NCI-H1092 treated with DMSO at 0.1 percent for 48 hours (cell line): ENCODE data around the gene ZKSCAN1.
"Not testable (repeated sequence)": the region's sequence is repeated elsewhere in the genome, so short reads cannot be mapped to it uniquely, and the experiment has no call there.

Experiments used
- DNase-seq: peaks from one replicate; lab custom pipeline; 2025; lab: John Stamatoyannopoulos, UW

The ZKSCAN1 gene

DNA sequence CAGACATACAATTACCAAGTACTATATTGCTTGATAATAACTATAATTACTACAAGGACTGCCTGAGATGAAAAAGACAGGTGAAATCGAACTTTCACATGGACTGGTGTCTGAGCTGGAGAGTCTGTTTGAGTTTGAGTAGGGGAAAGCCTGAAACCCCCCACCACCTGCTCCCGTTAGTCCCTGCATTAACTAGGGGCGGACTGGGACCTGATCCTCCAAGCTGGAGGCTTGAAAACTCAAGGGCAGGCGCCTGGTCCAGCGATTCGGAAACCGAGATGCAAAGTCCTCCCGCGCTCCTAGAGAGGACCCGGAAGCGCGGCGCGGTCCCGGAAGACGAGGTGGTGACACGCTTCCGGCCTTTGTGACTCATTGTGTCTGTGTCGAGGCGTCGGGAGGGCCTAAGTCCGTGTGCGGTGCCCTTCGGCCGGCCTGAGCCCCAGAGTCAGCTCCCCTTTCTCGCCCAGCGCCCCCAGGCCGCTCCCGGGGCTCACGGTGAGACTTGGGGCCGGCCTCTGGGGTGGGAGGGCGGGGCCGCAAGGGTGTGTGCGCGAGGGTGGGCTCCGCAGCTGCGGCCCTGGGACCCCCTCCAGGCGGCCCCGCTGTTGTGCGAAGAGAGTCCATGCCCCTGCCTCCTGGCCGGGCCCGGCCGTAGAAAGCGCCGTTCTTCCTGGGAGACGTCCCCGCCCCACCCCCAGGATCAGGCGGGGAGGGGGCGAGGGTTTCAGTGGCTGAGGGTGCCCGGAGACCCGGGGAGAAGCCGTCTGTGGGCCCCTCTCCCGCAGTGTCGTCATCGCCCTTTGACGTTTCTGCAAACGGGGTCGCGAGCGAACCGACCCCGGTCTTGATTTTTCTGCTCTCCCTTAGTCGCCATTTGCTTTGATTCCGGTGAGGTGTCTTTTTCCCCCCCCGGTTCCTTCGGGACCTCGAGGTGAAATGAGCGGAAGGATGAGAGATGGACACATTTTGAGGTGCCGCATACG is at the start of gene ZKSCAN1:
TSS of gene ZKSCAN1 (plus strand) at position 365 of the 983 bp plus-strand sequence. CDS start 7,911 bp downstream, outside the sequence.
- peak; percentile 93 for DNase-seq

DNA sequence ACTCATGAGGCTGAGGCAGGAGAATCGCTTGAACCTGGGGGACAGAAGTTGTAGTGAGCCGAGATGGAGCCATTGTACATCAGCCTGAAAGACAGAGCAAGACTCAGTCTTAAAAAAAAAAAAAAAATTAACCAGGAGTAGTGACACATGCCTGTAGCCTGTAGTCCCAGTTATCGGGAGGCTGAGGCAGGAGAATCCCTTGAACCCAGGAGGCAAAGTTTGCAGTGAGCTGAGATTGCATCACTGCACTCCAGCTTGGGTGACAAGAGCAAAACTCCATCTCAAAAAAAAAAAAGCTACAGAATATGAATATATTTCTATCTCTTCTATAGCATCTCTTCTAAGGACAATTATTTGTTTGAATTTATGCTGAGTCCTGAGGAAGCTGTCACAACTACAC is 46.1 kb upstream of the ZKSCAN1 start:
- no peak for DNase-seq

DNA sequence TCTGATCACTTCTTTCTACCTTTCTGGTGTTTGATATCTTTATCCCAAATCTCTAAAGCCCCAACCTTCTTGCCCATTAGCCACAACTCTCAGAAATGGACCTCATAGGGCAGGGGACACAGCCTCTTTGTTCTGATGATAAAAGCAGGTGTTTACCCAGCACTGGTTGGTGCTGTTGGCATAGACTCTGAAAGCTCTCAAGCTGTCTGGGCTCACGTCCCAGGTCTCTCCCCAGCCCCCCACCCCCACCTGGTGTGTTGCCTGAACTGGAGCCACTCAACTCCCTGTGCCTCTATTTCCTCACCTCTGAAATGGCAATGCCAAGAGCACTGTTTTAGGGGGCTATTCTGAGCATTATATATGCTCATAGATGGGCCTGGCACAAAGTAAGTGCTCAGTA is 45.6 kb upstream of the ZKSCAN1 start:
- DNase-seq, result peak; percentile 95

DNA sequence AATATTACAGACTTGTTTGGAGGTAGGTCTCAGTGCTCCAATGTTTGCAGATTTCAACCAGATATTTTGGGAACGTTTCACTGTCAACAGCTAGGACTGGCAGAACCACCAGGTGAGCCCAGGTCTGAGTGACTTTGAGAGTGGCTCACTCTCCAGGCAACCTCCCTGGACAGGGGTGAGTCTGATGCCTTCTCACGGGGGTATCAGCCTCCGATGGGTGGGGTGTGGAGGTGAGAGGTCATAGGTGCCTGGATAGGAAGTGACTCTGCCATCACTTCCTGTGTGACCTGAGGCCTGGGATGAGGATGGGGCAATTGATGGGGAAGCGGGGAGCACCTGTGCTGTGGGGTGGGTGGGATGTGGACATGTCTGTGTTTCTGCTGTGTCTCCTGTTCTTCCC is 44.2 kb upstream of the ZKSCAN1 start:
- no peak for DNase-seq

DNA sequence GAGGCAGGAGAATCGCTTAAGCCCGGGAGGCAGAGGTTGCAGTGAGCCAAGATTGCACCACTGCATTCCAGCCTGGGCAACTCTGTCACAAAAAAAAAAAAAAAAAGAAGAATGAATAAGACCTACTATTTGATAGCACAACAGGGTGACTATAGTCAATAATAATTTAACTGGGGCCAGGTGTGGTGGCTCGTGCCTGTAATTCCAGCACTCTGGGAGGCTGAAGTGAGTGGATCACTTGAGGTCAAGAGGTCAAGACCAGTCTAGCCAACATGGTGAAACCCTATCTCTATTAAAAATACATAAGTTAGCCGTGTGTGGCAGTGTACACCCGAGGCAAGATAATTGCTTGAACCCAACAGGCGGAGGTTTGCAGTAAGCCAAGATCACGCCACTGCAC is 41.6 kb upstream of the ZKSCAN1 start:
- DNase-seq, result not testable (repeated sequence)

DNA sequence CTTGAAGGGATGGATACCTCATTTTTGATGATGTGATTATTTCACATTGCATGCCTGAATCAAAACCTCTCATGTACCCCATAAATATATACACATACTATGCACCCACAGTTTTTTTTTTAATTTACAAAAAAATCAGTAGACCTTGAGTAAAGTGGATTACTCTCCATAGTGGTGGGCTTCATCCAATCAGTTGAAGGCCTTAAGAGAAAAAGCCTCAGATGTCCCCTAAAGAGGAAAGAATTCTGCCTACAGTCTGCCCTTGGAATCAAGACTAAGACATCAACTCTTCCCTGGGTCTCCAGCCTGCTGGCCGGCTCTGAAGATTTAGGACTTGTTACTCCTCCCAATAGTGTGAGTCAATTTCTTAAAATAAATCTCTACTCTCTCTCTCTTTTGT is 40.7 kb upstream of the ZKSCAN1 start:
- DNase-seq, result no peak

DNA sequence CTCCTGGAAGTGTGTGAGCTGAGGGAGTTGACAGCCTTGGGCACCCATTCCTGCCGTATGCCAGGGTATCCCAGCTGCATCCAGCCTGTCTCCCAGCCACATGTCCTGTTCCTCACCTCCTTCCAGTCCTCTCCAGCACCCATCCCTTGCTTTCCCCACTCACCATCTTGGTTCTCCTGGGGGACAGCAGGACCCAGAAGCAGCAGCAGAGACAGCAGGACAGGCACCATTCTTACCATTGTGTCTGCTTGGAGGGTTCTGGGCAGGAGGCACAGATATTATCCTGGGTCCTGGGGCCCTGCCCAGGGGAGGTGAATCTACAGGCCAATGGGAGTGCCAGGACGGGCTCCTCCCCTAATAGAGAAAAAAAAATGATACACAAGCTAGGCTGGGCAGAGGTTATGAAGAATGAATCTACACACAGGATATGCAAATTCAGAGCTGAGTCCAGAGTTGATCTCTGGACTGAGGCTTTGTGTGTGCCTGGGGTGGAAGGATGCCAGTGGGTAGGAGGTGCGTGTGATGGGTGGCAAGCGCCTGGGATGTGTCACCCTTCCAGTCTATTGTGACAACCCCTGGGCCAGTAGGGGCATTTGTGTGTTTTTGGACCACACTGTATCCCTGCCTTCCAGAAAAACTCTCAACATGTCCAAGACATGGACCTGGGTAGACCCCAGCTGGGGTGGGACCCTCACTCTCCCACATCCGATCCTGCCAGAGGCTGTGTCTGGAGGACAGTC is 39.4 kb upstream of the ZKSCAN1 start, which contains the start of gene AZGP1:
TSS of gene AZGP1 (minus strand) at position 250 of the 740 bp plus-strand sequence. CDS start at position 239, 11 bp downstream.
- DNase-seq, result no peak

DNA sequence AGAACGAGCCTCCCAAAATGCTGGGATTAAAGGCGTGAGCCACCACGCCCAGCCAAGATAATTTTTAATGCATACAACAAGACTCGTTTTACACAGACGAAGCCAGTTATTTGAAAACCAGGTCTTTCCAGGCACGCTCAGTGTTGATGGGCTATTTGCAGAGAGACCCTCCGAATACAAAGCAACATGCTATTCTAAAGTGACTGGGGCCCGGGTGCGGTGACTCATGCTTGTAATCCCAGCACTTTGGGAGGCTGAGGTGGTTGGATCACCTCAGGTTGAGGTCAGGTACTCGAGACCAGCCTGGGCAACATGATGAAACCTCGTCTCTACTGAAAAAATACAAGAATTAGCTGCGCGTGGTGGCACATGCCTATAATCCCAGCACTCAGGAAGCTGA is 38.8 kb upstream of the ZKSCAN1 start:
- DNase-seq, result no peak

DNA sequence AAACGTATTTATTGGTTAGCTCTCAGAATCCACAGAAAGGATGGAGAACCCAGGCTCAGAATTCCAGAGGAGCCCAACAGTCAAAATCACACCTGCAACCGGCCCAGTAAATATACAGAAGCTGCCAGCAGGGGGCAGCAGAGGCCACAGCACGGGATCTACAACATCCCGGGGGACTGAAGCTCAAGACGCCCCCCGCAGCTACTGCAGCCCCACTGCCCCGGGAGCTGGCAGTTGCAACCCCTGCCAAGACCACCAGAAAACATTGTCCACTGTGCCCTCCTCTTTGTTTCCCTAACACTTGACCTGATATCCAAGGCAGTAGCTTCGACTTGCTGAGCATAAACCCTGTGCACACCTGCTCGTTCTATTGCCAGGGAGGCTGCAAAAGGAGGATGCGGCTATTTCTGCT is 35.6 kb upstream of the ZKSCAN1 start:
- DNase-seq, result peak; percentile 61

DNA sequence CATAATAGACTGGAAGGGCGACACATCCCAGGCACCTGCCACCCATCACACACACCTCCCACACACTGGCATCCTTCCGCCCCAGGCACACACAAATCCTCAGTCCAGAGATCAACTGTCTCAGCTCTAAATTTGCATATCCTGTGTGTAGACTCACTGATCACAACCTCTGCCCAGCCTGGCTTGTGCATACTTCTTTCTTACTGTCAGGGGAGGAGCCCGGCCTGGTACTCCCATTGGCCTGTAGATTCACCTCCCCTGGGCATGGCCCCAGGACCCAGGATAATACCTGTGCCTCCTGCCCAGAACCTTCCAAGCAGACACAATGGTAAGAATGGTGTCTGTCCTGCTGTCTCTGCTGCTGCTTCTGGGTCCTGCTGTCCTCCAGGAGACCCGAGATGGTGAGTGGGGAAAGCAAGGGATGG is 34.9 kb upstream of the ZKSCAN1 start:
- DNase-seq, result not testable (repeated sequence)

DNA sequence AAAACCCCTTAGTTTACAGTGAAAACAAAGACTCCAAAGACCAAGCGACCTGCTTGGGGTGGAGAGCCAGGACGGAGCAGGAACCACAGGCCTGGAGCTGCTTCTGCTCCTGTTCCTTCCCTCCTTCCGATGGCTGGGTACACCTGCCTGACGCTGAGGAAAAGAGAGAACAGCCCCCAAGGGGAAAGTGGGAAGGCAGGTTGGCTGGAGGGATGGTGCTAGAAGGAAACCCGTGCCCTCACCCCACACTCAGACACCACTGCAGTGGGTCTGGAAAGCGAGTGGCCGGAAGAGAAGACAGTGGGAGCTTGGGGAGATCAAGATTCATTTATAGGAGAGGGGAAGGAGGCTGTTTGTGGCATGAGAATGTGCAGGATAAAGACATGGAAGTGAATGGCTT is 34.3 kb upstream of the ZKSCAN1 start:
- DNase-seq, result not testable (repeated sequence)

DNA sequence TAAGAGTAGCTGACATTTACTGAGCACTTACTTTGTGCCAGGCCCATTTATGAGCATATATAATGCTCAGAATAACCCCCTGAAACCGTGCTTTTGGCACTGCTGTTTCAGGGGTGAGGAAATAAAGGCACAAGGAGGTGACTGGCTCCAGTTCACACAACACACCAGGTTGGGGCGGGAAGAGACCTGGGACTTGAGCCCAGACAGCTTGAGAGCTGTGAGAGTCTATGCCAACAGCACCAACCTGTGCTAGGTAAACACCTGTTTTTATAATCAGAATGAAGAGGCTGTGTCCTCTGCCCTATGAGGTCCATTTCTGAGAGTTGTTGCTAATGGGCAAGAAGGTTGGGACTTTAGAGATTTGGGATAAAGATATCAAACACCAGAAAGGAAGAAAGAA is 30.8 kb upstream of the ZKSCAN1 start:
- no peak for DNase-seq

DNA sequence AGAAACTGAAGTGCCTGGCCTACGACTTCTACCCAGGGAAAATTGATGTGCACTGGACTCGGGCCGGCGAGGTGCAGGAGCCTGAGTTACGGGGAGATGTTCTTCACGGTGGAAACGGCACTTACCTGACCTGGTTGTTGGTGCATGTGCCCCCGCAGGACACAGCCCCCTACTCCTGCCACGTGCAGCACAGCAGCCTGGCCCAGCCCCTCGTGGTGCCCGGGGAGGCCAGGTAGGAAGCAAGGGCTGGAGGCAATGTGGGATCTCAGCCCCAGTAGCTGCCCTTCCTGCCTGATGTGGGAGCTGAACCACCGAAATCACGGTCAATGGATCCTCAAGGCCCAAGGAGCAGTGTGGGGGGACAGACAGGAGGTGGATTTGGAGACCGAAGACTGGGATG is 28.1 kb upstream of the ZKSCAN1 start:
- DNase-seq, result not testable (repeated sequence)

DNA sequence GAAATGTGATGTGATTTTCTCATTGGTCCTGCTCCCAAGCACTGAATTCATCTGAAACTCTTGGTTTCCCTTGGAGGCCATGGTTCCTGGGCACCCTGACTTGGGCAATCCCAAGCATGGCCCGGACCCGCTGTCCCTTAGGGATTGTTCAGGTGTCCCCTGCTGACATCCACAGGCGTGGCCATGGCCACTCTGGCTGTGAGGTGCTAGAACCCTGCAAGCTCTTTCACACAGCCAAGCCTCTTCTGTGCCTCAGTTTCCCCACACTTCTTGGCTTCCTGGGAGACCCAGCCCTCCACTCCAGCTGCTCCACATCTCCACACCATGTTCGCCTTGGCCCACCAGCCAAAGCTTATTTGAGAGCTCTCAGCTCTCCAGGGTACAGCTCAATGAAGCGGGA is 27.6 kb upstream of the ZKSCAN1 start:
- DNase-seq, result no peak

DNA sequence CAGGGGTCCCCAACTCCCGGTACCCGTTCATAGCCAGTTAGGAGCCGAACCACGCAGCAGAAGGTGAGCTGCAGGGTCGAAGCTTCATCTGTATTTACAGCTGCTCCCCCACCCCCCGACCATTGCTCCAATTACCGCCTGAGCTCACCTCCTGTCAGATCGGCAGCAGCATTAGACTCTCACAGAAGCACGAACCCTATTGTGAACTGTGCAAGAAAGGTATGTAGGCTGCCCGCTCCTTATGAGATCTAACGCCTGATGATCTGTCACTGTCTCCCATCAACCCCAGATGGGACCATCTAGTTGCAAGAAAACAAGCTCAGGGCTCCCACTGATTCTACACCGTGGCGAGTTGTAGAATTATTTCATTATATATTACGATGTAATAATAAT is 24.9 kb upstream of the ZKSCAN1 start:
- DNase-seq, result peak; percentile 76

DNA sequence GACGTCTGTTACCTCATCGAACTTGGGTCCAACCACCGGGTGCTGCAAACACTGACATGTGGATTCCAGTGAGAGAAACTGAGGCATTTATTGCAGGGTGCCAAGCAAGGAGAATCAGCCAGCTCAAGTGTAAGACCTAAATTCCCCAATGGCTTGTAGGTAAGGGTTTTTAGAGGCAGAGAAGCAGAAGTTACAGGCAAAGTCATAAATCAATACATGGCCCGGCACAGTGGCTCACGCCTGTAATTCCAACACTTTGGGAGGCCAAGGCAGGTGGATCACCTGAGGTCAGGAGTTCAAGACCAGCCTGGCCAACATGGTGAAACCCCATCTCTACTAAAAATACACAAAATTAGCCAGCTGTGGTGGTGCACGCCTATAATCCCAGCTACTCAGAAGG is 23.9 kb upstream of the ZKSCAN1 start:
- DNase-seq, result not testable (repeated sequence)

DNA sequence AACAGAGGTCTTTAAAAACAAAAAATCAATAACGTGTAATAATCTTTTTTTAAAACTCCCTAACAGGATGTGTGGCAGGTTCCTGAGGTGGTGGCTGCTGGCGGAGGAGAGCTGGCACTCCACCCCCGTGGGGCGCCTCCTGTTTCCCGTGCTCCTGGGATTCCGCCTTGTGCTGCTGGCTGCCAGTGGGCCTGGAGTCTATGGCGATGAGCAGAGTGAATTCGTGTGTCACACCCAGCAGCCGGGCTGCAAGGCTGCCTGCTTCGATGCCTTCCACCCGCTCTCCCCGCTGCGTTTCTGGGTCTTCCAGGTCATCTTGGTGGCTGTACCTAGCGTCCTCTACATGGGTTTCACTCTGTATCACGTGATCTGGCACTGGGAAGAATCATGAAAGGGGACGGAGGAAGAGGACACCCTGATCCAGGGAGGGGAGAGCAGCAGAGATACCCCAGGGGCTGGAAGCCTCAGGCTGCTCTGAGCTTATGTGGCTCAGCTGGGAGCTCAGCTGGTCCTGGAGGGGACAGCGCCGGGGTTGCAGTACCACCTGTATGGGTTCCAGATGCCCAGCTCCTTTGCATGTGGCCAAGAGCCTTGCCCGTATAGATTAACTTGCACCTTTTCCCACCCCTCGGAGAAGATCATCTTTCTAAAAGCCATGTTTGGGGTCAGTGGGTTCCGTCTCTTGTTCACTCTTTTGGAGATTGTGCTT is 22.9 kb upstream of the ZKSCAN1 start:
- DNase-seq, result no peak

DNA sequence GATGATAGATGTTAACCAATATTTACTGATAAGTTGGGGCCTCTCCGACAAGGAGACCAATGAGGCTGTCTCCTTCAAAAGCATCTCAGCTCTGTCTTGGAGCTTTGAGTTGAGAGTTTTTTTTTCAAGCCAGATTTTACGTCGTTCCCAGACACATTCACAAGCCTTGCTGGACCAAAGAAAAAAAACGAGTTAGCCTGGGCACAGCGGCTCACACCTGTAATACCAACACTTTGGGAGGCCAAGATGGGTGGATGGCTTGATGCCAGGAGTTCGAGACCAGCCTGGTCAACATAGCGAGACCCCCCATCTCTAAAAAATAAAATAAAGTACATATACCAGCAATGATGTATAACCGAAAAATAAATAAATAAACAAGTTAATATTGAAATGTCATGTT is 20.6 kb upstream of the ZKSCAN1 start:
- DNase-seq, result no peak

DNA sequence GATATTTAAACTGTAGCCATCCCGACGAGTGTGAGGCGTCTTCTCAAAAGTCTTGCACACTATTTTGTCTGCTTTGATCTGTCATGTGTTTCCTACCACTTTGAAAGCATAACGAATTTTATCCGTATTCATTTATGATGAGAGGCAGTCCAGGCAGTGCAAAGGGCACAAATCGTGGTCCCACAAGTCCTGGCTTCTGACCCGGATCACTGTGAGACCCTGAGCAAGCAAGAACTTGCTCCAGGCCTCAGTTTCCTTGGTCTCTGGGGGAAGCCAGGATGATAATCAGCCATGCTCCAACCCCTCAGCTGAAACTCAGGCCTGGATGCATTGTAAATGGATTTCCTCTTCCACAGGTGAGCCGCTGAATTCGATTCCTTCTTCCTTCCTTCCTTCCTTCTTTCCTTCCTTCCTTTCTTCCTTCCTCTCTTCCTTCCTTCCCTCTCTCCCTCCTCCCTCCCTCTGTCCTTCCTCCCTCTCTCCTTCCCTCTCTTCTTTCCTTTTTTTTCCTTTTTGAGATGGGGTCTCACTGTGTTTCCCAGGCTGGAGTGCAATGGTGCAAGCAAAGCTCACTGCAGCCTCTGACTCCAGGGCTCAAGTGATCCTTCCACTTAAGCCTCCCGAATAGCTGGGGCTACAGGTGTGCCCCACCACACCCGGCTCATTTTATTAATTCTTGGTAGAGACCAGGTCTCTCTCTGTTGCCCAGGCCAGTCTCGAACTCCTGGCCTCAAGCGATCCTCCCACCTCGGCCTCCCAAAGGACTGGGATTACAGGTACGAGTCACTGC is 18.4 kb upstream of the ZKSCAN1 start:
- DNase-seq, result no peak

DNA sequence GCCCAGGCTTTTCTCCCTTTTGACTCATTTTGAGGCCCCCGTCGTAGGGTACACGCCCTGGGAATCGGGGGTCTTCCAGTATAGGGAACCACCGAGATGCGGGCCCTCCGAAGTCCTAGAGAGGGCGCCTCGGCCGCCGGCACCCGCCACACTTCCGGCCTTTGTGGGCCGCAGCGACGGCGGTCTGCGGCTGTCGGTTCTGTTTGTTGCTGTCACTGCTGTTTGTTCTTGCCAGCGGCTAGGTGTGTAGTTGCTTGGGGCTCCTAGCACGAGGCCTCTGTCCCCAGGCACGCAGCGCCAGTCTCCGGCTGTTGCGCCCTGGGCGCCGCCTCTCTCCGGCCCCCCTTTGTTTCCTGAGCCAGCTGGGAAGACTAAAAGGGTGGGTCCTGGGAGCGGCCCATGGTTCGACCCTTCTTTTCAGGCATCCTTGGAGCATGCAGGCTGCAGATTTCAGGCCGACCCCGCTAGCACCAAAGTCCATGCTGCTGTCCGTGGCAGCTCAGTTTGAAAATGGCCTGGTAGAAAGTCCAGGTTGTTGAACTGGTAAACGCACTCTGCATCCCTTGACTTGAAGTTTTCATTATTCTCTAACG is 17.8 kb upstream of the ZKSCAN1 start:
- peak; percentile 53 for DNase-seq

DNA sequence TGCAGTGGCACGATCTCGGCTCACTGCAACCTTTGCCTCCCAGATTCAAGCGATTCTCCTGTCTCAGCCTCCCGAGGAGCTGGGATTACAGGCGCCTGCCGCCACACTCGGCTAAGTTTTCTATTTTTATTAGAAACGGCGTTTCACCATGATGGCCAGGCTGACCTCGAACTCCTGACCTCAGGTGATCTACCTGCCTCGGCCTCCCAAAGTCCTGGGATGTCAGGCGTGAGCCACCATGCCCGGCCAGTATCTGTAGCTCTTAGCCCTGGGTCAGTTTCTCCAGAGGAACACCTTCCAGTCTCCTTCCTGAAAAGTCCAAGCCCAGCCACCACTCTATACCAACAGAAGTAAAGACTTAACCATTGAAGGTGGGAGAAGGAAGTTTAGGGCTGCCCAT is 15.2 kb upstream of the ZKSCAN1 start:
- DNase-seq, result no peak
